Germinal center (tissue), 1 donor: ENCODE data around the gene NTSR1.
A peak's percentile ranks its signal among the peaks of the same experiment; 100 is the strongest.

Experiments used
- DNase-seq: peaks from one replicate; pipeline ENCODE4 v3.0.0; 2012; ENCODE audit warnings: mixed read lengths, low spot score

The NTSR1 gene

DNA sequence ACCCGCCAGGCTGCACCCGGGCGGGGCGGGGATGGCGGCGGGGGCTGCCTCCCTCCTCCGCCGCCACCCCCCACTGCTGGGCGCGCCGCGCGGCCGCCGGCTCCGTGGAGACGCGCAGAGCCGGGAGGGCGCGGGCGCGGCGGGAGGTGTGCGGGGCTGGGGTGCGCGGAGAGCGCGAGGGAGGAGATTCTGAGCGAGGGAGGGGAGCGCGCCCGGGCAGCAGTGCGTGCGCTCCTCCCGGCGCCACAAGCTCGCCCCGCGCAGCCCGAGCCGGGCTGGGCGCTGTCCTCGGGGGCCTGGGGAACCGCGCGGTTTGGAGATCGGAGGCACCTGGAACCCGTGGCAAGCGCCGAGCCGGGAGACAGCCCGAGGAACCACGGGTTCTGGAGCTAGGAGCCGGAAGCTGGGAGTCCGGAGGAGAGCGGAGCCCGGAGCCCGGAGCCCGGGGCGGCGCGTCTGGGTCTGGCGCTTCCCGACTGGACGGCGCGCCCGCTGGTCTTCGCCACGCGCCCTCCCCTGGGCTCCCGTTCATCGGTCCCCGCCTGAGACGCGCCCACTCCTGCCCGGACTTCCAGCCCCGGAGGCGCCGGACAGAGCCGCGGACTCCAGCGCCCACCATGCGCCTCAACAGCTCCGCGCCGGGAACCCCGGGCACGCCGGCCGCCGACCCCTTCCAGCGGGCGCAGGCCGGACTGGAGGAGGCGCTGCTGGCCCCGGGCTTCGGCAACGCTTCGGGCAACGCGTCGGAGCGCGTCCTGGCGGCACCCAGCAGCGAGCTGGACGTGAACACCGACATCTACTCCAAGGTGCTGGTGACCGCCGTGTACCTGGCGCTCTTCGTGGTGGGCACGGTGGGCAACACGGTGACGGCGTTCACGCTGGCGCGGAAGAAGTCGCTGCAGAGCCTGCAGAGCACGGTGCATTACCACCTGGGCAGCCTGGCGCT is at the start of gene NTSR1:
TSS of gene NTSR1 (plus strand) at position 246 of the 946 bp plus-strand sequence. CDS start at position 618, 372 bp downstream.
- DNase-seq, result no peak

- DNase-seq, result no peak
Measured at GRCh38 chr20:62659488-62660239, 49.0 kb upstream of the NTSR1 start.

DNA sequence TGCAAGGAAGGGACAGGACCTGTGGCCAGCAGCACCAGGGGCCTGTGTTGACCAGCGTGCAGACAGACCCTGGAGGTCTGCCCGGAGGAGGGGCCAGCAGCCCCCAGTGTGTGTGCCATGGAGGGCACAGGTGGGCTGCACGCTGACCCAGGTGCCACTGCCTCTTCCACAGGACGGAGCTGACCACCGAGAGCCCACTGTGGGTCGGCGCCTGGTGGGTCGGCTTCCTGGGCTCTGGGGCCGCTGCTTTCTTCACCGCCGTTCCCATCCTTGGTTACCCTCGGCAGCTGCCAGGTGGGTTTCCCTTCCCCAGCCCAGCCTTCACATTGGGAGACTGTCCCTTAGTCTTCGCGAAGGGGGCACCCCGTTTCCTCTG is 48.4 kb upstream of the NTSR1 start:
- DNase-seq, result no peak

- DNase-seq, result no peak
Measured at GRCh38 chr20:62660768-62661167, 47.9 kb upstream of the NTSR1 start.

- no peak for DNase-seq
Measured at GRCh38 chr20:62661647-62662046, 47.0 kb upstream of the NTSR1 start.

- no peak for DNase-seq
Measured at GRCh38 chr20:62662422-62662821, 46.2 kb upstream of the NTSR1 start.

- no peak for DNase-seq
Measured at GRCh38 chr20:62663145-62664018, 45.3 kb upstream of the NTSR1 start.

DNA sequence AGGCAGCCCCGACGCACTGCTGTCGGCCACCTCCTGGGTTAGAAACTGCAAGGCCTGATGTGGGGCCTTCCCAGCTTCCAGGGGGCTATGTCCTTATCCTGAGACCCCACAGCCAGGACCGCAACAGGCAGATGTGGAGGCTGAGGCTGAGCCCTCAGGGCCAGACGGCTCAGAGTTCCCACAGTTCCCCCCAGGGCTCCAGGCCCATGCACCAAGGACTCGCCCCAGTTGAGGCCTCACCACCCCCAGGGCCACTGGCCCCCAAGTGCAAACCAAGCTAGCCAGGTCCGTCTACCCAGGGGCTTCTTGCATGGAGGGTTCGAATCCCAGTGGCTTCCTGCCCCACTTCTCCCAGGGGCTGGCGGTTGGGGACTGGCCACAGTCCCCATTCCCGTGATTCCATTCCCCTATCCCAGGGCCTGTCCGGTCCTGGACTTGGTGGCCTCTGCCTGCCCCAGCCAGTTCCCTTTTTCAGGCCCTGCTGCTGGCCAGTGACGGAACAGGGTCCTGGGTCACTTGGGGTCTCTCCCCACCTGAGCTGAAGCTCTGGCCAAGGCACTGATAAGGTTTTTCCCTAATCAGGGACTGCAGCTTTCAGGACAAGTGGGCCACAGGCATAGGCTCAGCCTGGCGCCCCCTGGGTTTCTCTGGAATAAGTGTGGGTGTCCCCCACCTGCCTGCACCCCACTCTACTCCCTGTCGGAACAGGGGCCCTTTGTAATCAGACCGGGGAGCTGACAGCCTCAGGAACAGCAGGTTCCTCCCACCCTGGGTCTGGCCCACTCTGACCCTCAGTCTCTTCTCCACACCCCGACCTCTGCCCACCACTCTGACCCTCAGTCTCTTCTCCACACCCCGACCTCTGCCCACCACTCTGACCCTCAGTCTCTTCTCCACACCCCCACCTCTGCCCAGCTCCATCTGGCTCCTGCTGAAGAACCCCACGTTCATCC is 44.3 kb upstream of the NTSR1 start:
- DNase-seq, result no peak

GRCh38 chr20:62665153-62665754 is 43.4 kb upstream of the NTSR1 start:
- no peak for DNase-seq

GRCh38 chr20:62665826-62666735 is 42.6 kb upstream of the NTSR1 start:
- no peak for DNase-seq

DNA sequence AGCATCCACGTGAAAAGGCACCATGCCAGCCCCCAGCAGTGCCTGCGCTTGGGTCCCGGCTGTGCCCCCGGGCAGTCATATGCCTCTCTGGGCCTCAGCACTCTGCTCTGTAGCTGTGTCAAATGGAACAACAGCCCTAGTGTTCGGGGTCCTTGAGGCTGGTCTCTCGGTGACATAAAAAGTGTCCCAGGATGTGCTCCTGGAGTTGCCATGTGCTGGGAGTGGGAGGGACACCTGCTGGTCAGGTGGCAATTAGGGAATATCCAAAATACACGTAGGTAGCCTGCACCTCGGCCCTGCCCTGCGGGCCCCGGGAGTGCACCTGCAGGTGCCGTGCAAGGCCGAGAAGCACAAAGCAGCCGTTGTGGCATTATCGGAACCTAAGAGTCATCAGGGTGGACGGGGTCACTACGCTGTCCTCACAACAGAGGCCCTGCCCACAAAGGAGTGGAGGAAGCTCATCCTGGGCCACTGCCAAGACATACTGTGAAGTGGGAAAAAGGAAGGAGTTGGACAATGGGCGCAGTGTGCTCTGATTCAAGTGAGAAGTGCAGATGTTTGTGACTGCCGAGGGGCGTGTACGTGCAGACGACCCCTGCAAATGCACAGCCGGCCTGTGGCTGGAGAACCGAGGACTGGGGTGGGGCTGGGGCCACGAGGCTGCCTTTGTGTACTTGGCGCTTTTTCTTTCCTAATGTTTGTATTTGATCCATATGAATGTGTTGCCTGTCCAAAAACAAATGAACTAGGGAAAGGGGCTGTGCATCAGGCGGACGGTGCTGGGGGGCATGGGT is 41.7 kb upstream of the NTSR1 start:
- no peak for DNase-seq

DNA sequence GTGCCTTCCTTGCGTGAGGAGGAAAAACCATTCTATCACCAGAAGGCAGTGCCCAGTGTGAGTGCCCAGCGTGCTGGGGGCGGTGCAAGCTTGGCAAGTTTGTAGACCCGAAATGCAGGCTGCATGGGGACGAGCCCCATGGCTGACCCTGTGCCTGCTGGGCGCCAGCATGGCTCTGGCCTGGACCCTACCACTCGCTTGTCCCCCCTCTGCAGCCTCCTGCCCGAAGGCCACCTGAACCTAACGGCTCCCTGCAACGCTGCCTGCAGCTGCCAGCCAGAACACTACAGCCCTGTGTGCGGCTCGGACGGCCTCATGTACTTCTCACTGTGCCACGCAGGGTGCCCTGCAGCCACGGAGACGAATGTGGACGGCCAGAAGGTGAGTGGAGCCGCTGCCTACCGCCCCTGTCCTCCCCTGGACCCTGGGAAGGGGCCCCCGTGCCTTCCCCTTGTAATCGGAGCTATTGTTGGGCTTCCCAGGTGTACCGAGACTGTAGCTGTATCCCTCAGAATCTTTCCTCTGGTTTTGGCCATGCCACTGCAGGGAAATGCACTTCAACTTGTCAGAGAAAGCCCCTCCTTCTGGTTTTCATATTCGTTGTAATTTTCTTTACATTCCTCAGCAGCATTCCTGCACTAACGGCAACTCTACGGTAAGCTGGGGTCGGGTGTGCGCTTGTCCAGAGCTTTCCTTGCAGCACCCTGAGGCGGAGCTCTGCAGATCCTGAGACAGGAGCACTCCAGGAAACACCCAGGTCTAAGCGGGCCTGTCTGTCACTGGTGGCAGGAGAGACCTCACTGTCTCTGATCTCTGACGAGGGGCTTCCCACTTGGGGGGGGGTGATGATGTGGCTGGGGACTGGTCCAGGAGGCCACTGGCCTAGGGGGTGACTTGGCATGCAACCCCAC is 40.9 kb upstream of the NTSR1 start:
- DNase-seq, result no peak

DNA sequence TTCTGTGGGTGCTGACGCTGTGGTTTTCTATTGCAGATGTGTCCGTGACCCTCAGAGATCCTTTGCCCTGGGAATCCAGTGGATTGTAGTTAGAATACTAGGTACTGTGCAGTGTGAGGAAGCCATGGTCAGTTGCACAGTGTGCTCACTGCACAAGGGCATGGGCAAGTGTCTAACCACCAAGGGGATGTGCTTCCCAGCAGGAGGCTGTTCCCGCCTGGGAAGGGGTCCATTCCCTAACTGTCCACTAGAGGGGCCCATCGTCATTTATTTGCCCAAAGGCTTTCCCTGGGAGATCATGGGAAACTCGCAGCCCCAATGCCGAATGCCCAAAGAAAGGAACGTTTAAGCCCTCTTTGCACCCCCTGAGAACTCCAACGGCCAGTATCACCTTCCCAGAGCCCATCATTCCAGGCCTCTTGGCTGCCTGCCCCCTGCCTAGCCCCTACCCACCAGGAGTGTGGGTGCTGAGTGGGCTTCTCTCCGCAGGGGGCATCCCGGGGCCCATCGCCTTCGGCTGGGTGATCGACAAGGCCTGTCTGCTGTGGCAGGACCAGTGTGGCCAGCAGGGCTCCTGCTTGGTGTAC is 40.1 kb upstream of the NTSR1 start:
- DNase-seq, result peak; percentile 48

DNA sequence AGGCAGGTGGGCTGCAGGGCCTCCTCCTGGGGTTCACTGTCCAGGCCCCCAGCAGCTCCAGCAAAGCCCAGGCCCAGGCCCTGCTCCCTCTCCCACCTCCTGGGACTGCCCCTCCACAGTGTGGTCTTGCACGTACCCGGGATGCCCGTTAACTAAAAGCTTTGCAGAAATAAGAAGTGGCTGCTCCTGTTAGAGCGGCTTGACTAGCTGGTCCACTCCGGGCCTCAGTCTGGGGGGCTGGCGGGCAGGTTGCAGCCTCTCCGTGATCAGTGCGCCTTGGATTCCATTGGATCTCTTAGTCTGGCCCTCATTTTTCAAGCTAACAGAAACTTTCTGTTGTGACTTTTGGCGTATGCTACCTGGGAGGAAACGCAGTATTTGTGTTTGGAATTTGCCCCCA is 39.4 kb upstream of the NTSR1 start:
- no peak for DNase-seq

DNA sequence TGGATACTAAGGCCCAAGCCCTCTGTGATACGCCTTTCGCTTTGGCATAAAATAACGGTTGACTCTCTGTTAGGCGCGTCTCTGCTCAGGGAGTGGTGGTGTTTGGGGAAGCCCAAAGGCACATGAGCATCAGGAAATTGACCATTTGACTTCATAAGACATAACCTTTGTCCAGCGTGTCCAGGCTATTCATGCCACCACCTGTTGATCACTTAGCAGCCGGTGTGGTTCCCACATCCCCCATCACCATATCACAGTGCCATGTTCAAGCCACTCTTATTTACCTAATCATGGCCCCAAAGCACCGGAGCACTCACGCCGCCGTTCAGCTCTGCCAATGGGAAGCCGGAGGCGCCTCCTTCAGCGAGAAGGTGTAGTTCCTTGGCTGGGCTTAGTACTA is 38.5 kb upstream of the NTSR1 start:
- no peak for DNase-seq

- no peak for DNase-seq
Measured at GRCh38 chr20:62670998-62671397, 37.6 kb upstream of the NTSR1 start.

DNA sequence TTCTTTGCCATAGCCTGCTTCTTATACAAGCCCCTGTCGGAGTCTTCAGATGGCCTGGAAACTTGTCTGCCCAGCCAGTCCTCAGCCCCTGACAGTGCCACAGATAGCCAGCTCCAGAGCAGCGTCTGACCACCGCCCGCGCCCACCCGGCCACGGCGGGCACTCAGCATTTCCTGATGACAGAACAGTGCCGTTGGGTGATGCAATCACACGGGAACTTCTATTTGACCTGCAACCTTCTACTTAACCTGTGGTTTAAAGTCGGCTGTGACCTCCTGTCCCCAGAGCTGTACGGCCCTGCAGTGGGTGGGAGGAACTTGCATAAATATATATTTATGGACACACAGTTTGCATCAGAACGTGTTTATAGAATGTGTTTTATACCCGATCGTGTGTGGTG is 36.9 kb upstream of the NTSR1 start:
- DNase-seq, result no peak
